GM21515 (cell line): ENCODE results near the gene NAA60.
"Not testable (repeated sequence)": the region's sequence is repeated elsewhere in the genome, so short reads cannot be mapped to it uniquely, and the experiment has no call there.

ENCODE experiments used
- ATAC-seq: cut with Tn5 transposase; IDR thresholded peaks from one replicate; pipeline ENCODE4 v1.9.1; 2021; ENCODE audit not compliant: unreplicated experiment

The NAA60 gene

GRCh38 chr16:3461151-3461550 lies 17.7 kb downstream of the NAA60 start:
- no peak for ATAC-seq

DNA sequence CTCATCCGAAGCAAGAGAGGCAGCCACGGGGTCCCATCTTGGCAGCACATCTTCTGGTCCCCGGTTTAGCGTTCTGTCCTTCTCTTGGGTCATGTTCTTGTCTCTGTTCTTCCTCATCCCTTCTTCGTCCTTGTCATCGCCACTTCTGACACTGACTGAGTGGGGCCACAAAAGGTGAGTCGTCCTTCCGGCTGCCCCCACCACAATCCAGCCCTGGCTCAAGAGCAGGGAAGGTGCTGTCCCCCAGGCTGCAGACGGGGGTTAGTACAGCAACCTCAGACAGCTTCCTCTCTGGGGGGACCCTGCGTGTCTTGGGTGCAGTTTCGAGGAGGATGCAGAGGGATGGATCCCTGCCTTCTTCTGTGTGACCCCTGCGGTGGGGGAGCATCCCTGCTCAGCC lies 21.8 kb downstream of the NAA60 start:
- no peak for ATAC-seq

DNA sequence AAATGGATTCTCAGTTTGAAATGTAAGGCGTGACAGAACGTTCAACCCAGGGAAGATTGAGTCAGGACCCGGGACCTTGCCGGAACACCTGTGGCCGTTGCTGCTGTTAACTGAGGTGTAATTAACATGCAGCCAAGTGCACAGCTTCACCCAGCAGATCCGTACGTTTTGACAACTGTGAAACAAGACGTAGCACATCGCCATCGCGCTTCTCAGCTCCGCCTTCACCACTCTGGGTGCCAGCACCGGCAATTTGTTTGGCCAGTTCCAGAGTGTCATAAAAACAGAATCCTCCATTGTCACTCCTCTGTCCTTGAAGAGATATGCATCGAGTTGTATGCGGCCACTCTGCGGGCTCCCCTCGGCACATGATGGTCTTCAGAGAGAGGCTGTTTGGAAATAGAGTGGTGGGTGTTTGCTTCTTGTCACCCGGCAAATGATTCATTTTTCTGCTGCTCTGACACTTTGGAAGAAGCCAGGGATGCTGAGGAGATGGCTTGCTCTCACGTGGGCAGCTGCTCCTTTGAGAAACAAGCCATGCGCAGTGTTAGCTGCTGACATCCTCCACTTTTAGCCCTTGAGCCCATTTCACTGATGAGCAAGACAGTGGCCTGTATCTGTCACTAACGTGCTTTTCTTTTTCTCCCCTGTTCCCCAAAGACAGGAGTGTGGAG lies 22.6 kb downstream of the NAA60 start:
- no peak for ATAC-seq

DNA sequence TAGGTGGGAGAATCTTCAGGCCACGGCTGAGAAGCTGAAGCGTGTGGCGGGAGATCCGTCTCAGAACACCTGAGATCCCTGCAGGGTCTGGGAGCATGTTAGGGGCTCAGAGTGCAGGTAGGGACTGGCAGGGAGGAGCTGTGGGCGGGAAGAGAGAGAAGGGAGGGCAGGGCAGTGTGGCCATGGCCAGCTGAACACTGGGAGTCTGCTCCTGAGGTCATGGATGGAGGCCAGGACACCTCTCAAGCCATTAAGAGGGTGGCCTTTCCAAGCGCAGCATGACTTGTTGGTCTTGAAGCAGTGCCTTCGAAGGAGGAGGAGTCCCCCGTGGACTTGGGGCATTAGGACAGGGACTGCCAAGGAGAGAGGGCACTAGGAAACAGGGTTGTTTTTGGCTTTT lies 23.7 kb downstream of the NAA60 start:
- ATAC-seq, result no peak

GRCh38 chr16:3467921-3468320 lies 24.4 kb downstream of the NAA60 start:
- no peak for ATAC-seq

DNA sequence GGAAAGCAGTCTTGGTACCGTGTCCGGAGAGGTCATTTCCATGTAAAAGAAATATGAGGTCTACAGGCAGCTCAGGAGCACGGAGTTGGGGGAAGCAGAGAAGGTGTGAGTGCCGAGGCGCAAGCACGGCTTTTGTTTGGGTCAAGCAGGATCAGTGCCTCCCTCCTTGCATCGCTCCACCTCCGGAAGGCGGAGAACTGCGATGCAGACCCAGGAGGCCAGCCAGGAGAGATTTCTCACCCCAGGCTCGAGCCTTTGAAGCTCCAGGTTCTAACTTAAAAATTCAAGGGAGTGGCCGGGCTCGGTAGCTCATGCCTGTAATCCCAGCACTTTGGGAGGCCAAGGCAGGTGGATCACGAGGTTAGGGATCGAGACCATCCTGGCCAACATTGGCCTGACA lies 25.0 kb downstream of the NAA60 start:
- ATAC-seq, result no peak

GRCh38 chr16:3469736-3470135 lies 26.3 kb downstream of the NAA60 start:
- ATAC-seq, result no peak

DNA sequence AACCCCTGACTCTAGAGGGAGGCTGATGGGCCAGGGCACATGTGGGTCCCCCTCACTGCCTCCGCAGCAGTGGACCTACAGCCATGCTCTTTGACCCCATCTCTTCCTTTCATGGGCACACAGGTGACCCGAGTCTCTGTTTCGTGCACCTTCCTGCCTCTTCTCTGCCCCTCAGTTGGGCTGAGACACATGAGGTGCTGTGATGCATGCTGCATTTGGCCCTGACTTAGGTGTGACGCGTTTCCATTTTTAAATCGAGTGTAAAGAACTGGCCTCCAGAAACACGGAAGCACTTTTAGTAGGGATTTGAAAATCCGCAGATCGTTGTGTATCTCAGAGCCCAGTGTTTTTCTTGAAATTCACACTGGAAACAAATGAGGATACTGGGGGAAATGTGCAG lies 27.2 kb downstream of the NAA60 start:
- no peak for ATAC-seq

DNA sequence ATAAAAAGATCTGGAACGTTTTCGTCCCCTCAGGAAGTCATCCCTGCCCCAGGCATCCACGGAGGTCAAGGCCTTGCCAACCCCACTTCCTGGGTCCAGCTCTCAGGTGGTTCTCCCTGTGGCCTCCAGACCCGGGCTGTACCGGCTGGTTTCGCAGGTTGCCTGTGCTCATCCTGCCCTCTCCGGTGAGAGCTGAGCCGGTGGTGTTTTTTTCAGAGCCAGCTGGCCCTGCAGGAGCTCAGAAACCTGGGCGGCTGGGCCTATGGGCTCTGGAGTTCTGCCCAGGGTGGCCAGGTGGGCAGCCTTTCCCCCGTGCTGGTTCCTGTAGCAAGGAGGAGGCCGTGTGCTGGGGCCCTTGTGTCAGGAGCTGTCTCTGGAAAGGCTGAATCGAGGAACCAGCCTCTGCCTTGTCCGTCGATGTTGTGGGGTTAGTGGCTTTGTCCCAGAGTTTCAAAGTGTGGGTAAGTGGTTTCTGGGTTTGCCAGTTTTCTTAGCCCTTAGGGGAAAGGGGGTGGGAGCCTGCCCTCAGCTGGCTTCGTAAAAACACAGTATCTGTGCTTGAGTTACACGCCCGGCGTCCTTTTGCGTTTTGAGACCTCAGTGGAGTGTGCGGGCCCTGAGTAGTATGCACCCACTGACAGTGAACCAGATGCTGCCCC lies 28.2 kb downstream of the NAA60 start:
- no peak for ATAC-seq

DNA sequence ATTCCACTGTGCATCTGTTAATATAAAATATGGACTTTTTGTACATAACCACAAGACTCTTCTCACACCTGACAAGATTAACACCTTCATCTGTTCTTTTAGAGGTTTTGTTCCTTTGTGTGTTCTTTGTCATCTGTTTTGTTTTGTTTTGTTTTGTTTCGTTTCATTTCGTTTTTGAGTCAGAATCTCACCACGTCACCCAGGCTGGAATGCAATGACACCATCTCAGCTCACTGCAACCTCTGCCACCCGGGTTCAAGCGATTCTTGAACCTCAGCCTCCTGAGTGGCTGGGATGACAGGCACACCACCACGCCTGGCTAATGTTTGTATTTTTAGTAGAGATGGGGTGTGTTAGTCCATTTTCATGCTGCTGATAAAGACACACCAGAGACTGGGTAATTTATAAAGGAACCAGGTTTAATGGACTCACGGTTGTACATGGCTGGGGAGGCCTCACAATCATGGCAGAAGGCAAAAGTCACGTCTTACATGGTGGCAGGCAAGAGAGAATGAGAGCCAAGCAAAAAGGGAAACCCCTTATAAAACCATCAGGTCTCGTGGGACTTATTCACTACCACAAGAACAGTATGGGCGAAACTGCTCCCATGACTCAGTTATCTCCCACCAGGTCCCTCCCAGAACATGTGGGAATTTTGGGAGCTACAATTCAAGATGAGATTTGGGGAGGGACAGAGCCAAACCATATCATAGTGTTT lies 29.6 kb downstream of the NAA60 start:
- no peak for ATAC-seq

- ATAC-seq, result not testable (repeated sequence)
Measured at GRCh38 chr16:3473596-3473943, 30.1 kb downstream of the NAA60 start.

- no peak for ATAC-seq
Measured at GRCh38 chr16:3474136-3474779, 30.8 kb downstream of the NAA60 start.

DNA sequence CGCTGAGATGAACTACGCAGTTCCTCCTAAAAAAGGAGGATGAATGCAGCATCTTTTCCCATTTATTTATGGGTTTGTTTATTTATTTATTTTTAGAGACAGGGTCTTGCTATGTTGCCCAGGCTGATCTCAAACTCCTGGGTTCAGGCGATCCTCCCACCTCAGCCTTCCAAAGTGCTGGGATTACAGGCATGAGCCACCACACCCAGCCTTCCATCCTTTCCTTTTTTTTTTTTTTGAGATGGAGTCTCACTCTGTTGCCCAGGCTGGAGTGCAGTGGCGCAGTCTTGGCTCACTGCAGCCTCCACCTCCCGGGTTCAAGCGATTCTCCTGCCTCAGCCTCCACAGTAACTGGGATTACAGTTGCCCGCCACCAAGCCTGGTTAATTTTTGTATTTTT lies 31.4 kb downstream of the NAA60 start:
- ATAC-seq, result not testable (repeated sequence)

DNA sequence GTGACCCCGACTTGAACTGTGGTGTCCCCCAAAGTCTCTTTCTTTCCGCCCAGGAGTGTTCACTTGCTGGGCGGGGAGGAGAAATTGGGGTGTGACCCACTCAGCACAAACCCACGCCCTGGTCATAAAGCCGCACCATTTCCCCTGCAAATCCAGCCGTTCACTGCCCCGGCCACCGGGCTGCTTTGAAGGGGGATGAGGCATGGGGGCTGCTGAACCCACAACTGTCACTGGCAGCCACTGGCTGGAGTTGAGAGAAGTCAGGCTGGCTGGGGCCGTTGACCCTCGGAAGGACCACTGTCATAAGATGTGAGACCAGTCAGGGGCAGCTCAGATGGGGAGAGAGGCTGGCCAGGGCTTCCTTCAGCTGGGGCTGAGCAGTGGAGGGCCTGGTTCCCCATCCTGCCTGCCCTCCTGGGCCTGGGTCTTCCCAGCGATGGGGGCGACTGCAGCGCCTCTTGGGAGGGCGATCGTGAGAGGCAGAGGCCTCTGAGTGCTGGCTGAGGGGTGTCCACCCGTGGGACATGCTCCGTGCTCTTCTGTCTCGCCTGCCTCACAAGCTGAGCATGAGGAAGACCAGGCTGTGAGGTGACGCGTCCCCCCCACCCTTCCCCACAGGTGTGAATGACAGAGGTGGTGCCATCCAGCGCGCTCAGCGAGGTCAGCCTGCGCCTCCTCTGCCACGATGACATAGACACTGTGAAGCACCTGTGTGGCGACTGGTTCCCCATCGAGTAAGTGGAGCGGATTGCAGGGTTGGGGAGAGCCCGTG lies 32.3 kb downstream of the NAA60 start:
- ATAC-seq, result no peak

DNA sequence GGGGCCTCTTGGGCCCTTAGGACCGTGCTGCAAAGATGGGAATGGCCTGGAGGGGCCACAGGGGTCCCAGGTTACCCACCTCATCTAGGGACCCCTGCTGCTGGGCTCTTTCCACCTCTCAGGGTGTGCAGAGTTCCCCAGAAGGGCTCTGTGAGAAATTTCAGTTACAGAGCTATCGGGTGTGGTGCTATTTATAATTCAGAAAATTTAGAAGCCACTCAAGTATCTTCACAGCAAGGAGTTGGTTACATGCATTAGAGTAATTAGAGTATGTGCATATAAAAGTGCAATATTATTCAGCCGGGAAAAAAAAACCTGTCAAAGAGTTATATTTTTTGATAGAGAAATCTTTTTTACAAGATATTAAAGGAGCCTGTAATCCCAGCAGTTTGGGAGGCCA lies 32.9 kb downstream of the NAA60 start:
- no peak for ATAC-seq

DNA sequence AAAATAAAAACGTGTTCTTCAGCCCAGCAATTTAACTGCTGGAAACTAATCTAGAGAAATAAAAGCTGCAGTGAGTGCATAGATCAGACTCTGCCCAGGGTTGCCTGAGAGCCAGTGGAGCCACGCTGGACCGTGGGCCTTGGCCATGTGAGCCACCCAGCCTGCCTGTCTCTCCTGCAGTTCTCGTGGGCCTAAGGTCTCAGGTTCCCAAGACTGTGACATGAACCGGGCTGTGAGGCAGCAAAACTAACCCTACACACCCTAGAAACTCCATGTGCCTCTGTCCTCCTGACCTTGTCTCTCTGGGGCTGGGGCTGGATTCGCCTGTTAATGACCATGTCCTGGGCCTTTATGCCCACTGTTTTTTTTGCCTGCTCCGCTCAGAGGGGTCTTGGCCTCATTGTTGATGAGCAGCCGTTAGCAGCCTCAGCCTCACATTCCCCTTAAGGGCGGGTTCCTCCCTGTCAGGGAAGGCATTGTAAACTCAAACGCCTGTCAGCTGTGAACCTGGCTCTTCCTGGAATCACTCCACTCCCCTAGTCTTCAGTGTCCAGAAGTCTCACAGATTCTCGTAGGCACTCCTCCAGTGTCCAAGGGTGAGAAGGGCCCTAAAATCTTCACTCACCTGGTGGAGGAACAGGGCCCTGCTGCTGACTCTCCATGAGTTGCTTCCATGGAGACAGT lies 34.9 kb downstream of the NAA60 start:
- no peak for ATAC-seq

DNA sequence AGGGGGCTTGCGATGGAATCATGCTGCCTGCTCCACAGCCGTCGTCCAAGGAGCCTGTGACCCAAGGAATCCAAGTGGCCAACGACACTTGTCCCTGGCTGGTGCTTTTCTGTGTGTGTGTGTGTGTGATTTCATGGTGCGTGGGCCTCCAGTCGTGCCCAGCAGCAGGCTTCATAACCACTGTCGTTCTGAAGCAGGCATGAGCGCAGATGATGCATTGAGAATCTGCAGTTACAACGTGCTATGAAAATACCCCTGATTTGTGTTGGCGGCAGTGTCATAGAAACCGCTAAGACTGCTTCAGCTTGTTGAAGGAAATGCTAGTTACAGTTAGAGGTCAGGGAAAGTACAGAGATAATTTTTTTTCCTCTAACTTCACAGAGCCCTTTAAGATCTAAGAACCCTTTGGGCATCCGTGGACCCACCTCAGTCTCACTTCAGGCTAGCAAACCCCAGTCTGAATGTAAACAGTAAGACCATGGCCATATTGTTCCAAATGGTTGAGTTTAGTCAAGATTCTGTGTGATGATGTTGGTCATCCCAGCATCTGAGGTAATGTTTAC lies 36.3 kb downstream of the NAA60 start:
- no peak for ATAC-seq

DNA sequence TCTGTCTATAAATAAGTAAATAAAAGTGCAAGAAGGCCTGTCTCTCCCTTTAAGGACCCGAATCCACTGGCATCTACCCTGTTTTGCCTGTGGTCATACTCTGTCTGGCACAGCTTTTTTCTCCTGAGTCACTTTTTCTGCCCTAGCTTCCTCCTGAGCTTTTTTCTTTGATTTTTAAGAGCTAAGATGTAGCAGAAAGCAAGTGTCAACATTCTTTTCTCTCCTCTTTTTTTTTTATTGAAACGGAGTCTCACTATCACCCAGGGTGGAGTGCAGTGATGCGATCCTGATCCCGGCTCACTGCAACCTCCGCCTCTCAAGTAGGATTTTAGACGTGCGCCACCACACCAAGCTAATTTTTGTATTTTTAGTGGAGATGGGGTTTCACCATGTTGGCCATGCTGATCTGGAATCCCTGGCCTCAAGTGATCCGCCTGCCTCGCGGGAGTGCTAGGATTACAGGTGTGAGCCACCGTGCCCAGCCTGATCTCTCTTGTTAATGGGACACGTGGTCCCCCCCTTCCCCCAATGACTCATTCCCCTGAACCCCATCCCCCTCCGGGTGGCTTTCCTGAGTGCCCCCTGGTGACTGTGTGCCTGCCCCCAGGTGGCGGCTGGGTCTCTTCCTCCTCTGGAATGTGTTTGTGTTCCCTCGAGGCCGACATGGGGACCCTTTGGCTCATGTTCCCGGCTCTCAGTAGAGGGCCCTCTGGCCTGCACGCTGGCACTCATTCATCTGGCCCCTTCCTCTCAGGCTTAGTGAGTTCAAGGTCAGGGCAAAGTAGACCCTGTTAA lies 37.6 kb downstream of the NAA60 start:
- ATAC-seq, result no peak
